ENCODE results near the gene GP9.

GP9 gene

DNA sequence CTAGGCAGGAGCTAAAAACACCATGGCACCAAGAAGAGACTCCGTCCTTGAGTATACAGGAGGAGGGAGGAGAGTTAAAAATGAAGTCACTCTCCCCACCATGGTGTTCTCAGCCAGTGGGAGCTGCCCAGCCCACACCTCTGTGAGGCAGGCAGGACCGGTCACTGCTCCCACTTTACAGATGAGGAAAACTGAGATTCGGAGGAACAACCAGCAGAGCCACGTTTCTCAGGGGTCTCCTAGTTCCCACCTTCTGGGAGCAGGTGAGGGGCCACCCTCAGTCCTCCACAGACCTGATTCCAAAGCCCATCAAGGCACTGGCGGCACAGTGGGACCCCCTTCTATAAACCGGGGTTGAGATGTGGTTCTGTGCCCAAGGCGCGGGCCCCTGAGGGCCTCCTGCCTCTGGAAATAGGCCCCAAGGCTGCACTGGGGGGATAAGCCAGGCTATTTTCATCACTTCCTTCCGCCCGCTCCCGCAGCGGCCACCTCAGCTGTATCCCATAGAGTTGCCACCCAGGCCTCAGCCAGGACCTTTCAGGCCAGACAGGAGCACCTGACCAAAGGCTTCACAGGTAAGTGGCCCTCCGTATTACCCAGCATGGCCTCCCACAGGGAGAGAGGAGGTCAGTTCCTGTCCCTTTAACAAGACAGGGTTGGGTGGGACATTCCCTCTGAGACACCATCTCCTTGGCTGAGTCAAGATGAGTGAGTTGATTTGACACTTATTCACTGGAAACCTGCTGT is at the start of gene GP9:
Gene GP9 (plus strand): TSS at position 504 of the 747 bp plus-strand sequence. CDS start 961 bp downstream, outside the sequence.
- DNase-seq (ENCODE audit: low read depth) = no peak

DNA sequence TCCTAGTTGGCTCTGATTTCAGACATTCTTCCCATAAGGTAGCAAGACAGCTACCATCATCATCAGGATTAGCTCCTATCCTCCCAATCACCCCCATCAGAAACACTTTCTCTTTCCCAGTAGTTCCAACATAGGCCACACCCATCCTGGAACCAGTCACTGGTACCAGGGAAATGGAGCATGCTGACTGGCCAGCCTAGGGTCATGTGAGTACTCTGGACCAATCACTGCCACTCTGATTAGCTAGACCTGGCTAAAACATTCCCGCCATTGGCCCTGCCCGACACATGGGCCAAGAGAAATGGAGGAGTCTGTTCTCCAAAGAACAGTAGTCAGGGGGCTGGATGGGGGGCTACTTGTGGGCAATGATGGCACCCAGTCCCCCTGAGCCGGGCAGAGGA is 47.1 kb upstream of the GP9 start:
- no peak for DNase-seq (ENCODE audit: low read depth)

DNA sequence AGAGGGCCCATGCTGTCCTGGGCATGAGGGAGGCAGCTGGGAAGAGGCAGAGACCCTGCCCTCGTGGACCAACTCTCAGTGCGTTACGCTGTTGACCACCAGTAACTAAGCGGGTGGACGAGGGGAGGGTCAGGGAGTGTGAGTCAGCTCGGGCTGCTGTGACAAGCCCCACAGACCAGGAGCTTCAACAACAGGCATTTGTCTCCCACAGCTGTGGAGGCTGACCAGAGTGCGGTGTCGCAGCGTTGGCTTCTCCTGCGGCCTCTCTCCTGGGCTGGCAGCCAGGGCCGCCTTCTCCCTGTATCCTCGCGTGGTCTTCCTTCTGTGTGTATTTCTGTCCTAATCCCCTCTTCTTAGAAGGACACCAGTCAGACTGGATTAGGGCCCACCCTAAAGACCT is 46.4 kb upstream of the GP9 start:
- DNase-seq (ENCODE audit: low read depth) = no peak

DNA sequence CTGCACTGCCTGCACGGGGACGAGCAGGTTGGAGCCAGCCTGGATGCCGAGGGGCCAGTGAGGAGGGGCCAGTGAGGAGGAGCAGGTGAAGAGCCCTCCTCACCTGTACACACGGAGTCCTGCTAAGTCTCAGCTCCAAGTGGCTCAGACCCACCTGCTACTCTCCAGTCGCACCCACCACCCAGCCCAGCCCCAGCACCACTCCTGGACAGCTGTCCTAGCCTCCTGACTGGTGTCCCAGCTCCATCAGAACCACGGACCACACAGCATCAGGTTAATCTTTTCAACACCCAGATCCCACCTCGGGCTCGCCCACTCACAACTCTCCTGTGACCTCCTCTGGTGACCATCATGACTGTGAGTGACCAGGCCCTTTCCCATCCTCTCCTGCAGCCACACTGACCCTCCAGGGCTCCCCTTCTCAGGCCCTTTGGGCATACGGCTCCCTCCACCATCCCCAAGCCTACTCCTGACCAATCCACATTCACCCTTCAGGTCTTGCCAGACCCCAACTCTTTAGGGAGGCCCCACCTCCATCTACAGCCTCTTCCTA is 45.7 kb upstream of the GP9 start:
- DNase-seq (ENCODE audit: low read depth) = no peak

DNA sequence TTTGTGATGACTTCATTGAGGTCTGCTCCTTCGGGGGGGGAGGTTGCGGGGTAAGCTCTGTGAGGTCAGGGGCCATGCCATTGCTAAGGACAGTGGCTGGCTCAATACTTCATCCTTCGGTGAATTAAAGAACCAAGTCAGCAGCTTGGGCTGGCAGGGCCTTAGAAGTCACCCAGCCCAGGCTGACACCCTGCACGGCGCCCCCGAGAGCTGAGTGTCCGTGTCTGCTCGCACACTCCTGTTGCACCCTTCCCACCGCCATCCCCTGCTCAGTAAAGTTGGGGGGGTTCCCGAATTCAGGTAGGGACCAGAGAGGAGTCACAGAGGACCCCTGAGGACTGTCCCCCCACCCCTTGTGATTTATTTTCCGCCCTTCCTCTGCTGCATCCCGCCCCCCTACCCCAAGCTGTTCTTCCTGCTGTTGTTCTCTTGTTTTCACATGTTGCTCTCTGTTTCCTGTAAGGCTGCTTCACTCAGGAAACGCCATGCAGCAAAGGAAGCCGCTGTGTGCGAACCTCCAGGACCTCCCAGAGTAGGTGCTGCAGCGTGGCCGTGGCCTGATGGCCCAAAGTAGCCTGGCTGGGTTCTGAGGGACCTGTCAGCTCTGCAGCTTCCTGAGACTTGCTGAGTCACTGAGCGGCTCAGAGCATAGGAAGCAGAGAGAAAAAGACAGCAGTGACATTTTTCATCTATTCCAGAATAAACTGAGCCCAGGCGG is 45.0 kb upstream of the GP9 start:
- no peak for DNase-seq (ENCODE audit: low read depth)

DNA sequence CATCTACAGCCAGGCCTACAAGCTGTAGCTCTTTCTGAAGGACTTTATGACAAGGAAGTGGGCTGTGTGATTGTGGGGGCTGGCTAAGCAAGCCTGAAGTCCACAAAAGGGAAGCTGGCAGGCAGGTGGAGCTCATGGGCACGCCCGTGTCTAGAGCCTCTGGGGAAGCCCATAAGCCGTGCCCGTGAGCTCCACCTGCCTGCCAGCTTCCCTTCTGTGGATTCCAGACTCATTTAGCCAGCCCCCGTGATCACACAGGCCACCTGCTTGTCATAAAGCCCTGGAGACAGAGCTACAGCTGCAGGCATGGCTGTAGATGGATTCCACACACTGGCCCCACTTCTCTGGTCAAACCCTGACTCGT is 44.2 kb upstream of the GP9 start:
- no peak for DNase-seq (ENCODE audit: low read depth)

DNA sequence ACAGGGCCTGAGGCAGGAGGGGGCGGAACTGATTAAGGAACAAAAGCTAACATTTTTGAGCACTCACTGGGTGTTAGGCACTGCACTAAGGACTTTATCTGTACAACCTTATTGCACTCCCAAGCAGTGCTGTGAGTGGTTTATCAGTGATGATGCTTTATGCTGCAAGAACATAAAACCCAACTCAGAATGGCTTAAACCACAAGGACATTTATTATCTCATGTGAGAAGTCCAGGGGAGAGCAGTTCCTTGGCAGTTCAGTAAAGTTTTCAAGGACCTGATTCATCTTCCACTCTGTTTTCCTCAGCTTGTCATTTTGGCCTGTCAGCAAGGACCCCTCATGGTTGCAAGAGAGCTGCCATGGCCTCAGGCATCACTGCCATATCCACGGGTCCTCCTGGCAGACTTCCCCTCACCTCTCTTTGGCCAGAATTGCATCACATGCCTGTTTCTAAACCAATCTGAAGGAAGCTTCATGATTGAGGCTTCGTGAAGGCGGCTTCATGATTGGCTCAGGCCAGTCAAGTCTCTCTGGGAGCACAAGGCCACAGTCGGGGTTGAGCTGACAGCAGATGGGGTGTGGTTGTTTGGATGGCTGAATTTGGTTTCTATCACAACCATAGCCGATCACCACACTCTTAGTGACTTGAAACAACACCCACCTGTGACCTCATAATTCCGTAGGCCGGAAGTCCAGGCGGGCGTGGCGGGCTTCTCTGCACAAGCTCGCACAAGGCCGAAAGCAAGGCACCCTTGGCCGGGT is 43.7 kb upstream of the GP9 start:
- no peak for DNase-seq (ENCODE audit: low read depth)

DNA sequence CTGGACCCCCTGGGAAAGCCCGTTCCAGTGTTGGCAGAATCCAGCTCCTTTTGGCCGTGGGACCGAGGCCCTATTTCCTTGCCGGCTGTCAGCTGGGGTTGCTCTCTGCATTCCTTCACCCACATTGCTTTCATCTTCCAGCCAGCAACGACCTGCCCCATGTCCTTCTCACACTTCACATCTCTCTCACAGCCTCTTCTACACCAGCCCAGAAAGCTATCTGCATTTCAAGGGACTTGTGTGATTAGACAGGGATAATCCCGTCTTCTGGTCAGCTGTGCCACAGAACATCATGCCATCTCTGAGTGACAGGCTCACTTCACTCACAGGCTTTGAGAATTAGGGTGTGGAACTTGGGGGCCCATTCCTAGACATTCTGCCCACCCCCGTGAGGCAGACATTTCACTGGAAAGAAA is 43.1 kb upstream of the GP9 start:
- no peak for DNase-seq (ENCODE audit: low read depth)

DNA sequence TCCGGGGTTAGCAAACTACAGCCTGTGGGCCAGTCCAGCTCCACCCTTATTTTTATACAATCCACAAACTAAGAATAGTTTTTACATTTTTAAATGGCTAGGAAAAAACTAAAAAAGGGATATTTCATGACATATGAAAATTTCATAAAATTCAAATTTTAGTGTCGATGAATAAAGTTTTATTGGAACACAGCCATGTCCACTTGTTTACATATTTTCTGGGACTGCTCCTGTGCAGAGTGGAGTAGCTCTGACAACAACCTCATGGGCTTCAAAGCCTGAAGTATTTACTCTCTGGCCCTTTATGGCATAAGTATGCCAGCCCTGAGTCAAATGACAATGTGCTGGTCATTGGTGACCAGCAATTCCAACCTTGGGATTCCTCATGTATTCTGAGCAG is 42.3 kb upstream of the GP9 start:
- no peak for DNase-seq (ENCODE audit: low read depth)

DNA sequence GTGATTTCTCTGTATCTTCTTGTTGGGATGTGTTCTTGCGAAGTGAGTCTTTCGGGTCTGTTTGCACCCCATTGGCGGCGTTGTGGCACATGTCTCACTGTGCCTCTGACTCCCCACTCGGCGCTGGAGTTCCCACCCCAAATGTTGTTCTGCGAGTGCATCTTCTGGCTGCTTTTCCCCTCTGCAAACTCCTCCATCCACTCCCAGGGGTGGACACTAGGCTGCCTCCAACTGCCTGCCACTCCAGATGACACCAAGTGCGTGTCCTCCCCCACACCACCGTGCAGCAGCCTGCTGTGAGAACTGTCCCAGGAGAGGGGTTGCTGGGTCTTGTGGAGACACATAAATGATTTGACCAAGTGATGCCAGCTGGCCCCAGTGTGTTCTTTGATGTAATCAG is 41.8 kb upstream of the GP9 start:
- no peak for DNase-seq (ENCODE audit: low read depth)

DNA sequence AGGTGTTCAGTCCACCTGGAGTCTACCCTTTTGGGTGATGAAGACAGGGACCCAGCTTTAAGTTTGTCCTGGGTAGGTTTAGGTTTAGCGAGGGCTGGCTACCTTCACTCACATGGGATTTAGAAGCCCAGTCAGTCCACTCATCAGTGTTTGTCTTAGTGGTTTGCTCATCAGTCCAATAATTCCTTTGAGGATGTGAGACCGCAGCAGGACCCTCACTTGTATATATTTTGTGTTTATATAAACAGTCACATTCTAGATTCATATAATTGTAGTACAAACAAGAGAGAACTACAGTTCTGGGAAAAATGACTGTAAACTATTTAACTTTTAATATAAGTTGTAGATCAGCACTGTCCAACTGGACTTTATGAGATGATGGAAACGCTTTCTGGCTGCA is 41.3 kb upstream of the GP9 start:
- no peak for DNase-seq (ENCODE audit: low read depth)

DNA sequence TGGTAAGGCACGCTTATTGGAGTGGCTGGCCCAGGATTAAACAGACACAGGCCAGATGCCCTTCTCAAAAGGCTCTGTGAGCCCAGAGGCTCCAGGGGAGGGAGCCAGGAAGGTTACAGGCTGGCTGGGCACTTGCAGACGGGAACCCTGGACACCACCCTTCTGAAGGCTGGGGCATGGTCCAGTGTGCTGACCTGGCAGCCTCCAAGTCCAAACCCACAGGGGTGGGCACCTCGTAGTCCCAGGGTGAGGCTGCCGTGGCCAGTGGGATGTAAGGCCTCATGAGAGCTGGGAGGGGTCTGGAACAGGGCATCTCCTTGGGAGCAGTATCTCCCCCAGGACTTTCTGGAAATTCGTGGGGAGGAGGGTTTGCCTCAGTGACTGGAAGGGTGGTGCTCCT is 39.9 kb upstream of the GP9 start:
- DNase-seq (ENCODE audit: low read depth) = no peak

DNA sequence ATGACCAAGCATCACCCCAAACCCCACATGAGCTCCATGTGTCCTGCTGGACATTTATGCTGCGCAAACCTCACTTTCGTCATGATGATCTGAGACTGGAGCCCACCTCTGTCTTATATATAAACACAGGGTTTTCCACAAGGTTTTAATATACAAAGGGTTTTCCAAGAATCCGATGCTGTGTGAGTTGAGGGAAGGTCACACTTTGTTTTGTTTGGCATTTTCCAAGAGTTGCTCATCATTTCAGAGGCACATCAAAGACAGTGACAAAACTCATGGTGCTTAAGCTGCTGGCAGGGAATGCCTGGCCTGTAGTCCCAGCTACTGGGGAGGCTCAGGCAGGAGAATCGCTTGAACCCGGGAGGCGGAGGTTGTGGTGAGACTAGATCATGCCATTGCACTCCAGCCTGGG is 39.4 kb upstream of the GP9 start:
- DNase-seq (ENCODE audit: low read depth) = no peak

DNA sequence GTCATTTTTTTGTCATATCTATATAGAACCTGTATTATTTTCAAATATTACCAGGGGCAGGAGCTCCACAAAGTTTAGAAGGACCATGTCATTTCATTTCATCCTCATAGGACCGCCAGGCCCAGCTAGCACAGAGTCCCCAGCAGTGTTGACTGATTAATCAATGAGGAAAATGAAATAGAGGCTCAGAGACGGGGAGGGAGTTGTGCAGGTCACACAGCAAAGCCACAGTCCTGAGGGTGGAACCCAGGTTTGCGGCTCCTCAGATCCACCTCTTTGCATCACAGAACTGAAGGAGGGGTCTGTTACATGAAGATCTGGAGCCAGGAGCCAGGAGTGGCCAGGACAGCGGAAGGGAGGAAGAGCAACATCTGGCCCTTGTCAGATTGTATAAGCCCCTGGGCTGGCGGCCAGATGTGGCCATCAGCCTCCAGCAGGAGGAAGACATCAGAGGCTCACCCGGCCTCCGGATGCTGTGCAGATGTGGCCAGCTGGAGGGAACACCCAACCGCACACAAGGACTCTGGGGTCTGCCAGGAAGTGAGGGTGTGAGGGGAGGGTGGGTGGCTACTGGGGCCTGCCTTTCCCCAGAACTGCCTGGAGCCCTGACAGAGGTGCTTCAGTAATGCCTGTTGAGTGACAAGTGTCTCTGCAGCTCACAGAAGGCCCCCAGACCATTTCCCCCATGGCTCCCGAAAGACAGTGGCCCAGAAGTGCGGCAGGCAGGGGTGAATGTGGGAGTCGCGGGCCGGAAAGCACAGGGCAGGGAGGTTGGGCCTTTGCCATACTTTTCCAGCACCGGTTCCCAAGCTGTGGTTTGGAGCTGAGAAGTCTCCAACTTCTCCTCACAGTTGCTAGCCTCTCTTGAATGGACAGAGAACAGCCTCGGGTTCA is 38.2 kb upstream of the GP9 start:
- no peak for DNase-seq (ENCODE audit: low read depth)

DNA sequence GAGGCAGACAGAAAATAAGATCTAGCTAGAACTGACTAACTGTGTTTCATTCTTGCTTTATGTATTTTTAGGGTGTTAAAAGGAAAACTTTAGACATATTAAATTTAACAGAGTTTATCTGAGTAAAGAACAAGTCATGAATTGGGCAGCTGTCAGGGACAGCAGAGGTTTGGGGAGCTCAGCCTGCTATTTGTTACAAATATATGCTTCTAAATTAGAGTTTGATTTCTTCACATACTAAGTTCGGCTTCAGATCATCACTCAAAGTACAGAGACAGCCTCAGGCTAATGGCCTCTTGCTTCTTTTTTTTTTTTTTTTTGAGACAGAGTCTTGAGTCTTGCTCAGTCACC is 37.6 kb upstream of the GP9 start:
- DNase-seq (ENCODE audit: low read depth) = no peak

DNA sequence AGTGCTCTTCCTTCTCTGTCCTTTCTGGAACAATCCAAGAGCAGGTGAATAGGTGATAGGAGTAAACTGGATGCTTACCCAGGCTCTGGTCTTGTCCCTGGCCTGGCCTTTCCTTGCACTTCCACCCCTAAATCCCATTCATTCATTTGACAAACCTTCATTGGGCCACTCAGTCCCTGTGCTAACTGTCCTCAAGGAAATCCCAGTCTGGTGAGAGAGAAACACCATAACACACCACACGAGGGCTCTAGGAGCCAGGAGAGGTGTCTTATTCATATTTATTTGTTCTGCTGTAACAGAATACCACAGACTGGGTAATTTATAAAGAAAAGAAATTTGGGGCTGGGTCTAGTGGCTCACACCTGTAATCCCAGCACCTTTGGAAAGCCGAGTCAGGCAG is 36.7 kb upstream of the GP9 start:
- no peak for DNase-seq (ENCODE audit: low read depth)

DNA sequence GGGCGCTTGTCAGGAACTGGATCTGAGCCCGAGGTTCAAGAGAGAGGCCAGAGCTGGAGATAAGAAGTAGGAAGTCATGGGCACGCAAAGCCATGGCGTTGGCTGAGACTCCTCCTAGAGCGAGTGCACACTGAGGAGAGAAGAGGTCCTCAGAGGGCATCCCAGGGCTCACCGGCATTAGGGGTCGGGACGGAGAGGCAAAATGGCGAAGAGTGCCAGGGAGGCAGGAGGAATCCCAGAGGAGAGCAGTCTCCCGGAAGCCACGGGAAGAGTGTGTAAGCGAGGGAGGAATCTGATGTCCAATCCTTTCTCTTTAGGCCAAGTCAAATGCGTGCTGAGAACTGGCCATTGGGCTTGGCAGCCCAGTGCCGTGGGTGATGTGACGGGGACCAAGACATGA is 35.5 kb upstream of the GP9 start:
- DNase-seq (ENCODE audit: low read depth) = no peak

DNA sequence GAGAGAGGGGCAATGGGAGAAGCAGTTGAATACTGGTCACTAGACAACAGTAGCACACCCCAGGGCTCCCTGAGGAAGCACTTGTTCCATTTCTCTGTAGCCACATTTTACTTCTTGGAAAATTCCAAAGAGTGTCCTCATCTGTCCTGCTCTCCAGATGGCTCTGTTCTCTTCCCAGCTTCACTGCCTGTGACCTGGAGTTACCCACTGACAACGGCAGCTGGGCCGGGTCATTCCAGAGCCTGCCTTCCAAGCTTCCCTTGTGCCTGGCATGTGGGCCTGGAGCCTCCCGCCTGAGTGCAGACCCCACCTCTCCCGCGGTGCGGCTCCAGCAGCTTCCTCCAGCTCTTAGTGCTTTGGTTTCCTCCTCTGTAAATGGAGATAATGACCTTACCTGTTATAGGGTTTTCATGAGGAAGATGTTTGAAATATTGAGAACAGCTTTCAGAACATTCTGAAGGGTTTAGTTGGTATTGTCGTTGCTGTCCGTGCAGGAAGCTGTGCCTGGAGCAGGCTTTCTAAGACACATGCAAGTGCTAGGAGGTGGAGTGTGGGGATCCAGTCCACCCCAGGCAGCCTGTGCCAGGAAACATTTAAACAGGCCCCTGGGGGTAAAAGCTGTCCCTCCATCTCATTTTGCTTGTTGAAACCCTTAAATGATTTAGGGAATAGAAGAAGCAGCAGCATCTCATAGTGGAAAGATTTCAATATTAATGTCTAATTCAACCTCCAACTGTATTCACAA is 34.7 kb upstream of the GP9 start:
- DNase-seq (ENCODE audit: low read depth) = no peak

DNA sequence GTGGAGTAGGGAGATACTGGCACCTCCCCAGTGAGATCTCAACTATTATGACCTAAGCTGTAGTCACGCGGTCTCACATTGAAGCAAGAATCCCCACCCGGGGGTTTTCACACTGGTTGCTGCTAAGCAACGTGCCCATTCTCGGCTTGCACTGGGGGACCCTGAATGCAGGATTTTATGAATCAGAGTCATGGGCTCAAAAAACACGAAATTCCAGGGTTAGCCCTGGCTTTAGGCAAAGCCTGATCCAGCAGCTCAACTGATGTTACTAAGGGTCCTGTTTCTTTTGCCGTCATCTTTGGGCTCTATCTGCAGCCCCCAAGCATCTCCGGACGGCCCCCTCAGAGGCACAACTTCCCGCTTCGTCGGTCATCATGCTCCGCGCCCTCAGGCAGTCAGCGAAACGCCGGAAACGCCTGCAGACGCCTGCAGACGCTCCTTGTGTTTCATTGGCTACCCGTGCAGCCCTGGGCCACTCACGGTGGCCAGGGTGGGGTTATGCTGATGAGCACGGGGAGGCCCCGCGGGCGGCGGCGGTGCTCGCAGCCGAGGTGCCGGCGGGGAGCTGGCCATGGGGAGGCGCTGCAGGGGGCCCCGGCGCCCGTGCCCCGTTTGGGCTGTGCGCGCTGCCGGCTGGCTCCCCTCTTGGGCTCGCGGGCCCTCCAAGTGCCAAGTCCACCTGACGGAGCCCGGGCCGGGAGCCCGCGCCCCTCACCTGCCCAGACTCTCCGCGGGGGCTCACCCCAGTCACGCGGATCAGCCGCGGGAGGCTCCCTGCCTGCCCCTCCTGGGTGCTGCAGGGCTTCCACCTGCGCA is 33.6 kb upstream of the GP9 start:
- peak; percentile 78 for DNase-seq (ENCODE audit: low read depth)

DNA sequence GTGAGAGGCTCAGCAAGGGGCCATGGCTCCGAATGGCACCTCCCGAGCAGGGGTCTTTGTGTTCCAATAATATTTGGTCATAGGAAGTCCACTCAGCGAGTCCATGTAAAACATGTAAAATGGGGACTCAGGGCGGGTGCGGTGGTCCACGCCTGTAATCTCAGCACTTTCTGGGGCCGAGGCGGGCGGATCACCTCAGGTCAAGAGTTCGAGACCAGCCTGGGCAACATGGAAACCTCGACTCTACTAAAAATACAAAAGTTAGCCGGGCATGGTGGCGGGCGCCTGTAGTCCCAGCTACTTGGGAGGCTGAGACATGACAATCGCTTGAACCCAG is 33.1 kb upstream of the GP9 start:
- no peak for DNase-seq (ENCODE audit: low read depth)
